ENCODE data around the gene MAML2. TPM values are rescaled to one million over a fixed set of nuclear protein-coding genes. Genes with fewer than 3 reads are reported as not detected.

Gene MAML2
- total and polyA plus RNA-seq, 2 of the 13 experiments (the other 11 are each of a cell fraction or from before 2014, with no cell fraction given) = 2.3 to 25.9 TPM

- TF ChIP-seq TFDP1 (CRISPR knock-in tag; IDR thresholded peaks at IDR 0.05; ENCODE audit: borderline replicate concordance) (peak; percentile 82), ZFP41 (CRISPR knock-in tag; IDR thresholded peaks at IDR 0.05; ENCODE audit: borderline replicate concordance) (no peak), KDM4B (CRISPR knock-in tag; IDR thresholded peaks at IDR 0.05) (peak; percentile 79; the same call in 1 of the 2 replicates), ZKSCAN8 (CRISPR knock-in tag; IDR thresholded peaks at IDR 0.05; ENCODE audit: borderline replicate concordance) (no peak), RFXANK (CRISPR knock-in tag; IDR thresholded peaks at IDR 0.05) (no peak; the same call in 1 of the 2 replicates), GZF1 (CRISPR knock-in tag; IDR thresholded peaks at IDR 0.05) (no peak), TFE3 (CRISPR knock-in tag; IDR thresholded peaks at IDR 0.05) (peak; percentile 79), YY1 (IDR thresholded peaks at IDR 0.05; ENCODE audit: insufficient read depth, insufficient replicate concordance, low read depth, low read length) (peak; percentile 43), NR3C1 (CRISPR knock-in tag; IDR thresholded peaks at IDR 0.05) (no peak), ZNF790 (CRISPR knock-in tag; IDR thresholded peaks at IDR 0.05; ENCODE audit: borderline replicate concordance) (peak; percentile 60; the same call in 1 of the 2 replicates), NCOR1 (IDR thresholded peaks at IDR 0.05; ENCODE audit: borderline replicate concordance, low read length) (no peak), EZH2 (conservative IDR thresholded peaks at IDR 0.05; ENCODE audit: low read depth, low read length) (no peak), ZFP91 (CRISPR knock-in tag; IDR thresholded peaks at IDR 0.05; ENCODE audit: borderline replicate concordance) (peak; percentile 49), ZNF562 (CRISPR knock-in tag; IDR thresholded peaks at IDR 0.05; ENCODE audit: borderline replicate concordance) (peak; percentile 51; the same call in 1 of the 2 replicates), RFXAP (CRISPR knock-in tag; IDR thresholded peaks at IDR 0.05; ENCODE audit: borderline replicate concordance) (peak; percentile 78), DNMT1 (CRISPR knock-in tag; IDR thresholded peaks at IDR 0.05) (0 out of 2 replicates have a peak, but pooled peaks have one; percentile 37), THAP9 (CRISPR knock-in tag; IDR thresholded peaks at IDR 0.05; ENCODE audit: borderline replicate concordance) (peak; percentile 91; the same call in 1 of the 2 replicates), TCF12 (IDR thresholded peaks at IDR 0.05) (no peak), TCF12 (CRISPR knock-in tag; IDR thresholded peaks at IDR 0.05) (no peak), NCOA5 (CRISPR knock-in tag; IDR thresholded peaks at IDR 0.05) (no peak), MEIS1 (CRISPR knock-in tag; IDR thresholded peaks at IDR 0.05; ENCODE audit: borderline replicate concordance) (peak; percentile 76), ZNF501 (CRISPR knock-in tag; IDR thresholded peaks at IDR 0.05) (peak; percentile 88), SSRP1 (CRISPR knock-in tag; IDR thresholded peaks at IDR 0.05) (no peak)
These were observed 46.9 kb upstream of the MAML2 start, which contains the start of the genes CCDC82 and JRKL (continued) for GRCh38 chr11:96389720-96390487.
